Hypothalamus (tissue), 51 donors: ENCODE results near the gene KCTD3.

Experiments used
- DNase-seq, 51 donors: peaks; one replicate each; lab custom pipeline; 2025; lab: John Stamatoyannopoulos, UW

Gene KCTD3

DNA sequence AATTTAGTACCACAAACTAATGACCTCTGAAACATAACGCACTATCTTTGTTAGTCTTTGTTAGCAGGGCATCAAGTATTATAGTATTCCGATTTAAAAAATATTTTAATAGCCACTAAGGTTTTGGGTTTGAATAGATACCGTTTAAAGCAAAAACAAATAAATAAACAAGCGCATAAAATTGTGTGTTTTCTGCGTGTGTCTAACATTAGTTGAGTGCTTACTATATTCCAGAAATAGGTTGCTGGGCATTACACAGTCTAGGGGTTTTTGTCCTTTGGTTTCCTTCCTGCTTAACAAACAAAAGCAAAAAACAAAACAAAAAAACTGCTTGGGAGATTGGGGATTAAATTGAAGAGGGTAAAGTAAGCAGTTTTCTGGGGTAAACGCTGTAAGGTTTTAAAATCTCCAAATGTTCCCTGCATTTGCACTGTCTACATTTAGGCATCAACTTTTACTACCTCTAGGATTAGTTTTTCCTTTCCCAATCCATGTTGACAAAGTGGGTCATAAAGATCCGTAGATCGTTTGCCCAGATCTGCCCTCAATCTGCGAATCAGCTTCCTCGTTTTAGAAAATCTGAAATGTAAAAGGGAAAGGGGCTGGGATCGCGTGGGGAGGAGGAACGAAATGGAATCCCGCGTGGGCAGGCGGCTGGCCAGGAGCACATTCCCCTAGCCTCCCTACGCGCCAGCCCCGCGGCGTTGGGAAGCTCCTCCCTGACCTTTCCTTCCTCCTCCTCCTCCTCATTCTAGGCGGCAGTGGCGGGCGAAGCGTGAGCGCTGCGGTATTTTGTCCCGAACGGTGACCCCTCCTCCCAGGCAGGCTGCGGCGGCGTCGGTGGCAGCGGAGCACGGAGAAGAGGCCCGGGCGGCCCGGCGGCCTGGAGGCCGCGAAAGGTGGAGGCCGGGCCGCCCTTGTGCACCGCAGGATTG lies at the start of gene KCTD3:
TSS of gene KCTD3 (plus strand) at position 749 of the 935 bp plus-strand sequence. CDS start 382 bp downstream, outside the sequence.
- DNase-seq = peak in 50 of 51 donors; percentile 19 to 94 (median 69)

DNA sequence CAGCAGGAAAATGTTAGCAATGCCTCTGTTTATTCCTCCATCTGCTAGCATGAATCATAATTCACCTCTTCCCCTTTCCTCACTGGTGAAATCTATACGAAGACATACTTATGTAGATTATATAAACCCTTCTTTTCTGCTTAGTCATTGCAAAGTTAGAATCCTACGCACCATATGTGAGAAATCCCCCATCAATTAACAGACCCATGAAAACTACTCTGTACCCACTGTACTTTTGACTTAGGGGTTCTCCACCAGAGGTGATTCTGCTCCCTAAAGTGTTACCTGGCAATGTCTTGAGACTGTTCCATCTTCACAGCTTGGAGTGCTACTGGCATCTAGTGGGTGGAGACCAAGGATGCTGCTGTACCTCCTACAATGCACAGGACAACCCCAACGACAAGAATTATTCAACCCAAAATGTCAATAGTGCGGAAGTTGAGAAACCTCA lies 49.6 kb upstream of the KCTD3 start:
- no peak for DNase-seq

DNA sequence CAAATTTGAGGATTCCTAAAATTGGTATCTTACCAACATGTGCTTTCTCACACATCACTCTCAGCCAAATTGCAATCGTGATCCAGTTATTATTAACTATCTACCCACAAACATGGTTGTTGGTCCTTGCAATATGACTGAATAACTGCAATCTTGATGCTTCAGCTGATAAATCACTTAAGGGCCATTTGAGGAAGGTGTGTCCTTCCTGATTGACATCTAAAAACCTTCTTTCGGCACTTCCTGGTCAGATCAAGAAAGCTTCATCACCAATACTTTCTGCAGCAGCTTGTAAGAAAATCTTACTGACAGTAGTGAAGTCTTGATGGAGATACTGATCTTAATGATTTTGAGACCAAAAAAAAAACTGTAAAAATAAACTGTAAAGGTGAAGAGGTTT lies 48.5 kb upstream of the KCTD3 start:
- no peak for DNase-seq

DNA sequence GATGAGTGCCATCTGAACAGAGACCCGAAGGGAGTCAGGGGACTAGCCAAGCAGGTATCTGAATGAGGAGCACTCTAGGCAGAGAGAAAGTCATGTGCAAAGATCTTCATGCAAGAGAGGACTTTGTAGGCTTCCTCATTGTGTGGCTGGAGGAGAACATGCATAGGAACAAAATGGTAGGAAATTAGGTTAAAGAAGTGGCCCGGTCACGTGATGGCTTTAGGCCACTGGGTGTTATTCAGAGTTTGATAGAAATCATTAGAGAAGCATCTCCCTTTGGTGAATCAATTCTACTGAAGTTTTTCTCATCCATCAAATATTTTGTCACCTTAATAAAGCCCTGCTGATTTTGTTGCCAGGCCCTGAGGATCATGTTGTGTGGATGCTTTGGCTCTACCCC lies 45.8 kb upstream of the KCTD3 start:
- DNase-seq = no peak

DNA sequence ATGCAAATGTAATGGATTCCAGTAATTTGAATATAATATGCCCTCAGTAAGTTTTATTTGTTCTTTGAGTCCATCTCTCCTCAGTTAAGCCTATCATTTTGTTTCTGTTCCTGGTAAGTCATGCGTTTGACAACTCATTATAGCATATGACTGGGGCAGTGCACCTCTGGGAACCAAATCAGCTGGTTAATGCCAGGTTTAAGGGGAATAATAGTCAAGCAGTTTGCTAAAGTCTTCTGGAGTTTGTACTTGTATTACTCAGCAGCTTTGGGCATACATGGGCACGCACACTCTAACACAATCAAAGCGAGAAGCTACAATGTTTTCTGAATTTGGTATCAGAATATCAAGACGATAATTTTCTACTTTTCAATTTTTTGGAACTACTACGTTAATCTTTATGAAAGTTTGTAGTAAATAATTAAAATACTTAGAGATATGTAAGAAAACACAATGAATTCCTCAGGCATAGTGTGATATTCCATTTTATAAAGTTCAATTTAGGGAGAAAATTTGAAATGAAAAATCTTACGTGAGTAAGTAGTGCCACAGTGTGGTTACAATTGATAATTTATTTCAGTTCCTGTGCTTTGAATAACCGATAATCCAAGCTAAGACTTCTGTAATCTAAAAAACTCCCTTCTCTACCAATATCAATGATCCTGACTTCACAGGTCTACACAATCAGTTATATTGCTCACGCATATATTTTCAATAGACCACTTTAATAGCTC lies 43.8 kb upstream of the KCTD3 start:
- no peak for DNase-seq

DNA sequence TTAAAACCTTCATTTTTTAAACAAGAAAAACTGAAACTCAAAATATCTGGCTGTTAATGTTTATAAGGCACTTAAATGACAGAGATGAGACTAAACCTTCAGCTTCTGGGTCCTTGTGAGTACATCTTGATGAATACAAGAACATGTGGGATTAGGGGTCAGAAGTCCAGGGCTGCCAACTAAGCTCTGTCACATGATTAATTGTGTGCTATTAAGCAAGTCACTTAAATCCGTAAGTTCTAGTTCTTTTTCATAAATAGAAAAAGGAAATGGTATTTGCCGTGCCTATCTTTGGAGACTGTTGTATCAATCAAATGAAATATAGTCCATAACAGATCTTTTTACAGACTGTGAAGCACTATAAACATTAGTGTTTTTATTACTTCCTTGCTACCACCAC lies 43.2 kb upstream of the KCTD3 start:
- no peak for DNase-seq

DNA sequence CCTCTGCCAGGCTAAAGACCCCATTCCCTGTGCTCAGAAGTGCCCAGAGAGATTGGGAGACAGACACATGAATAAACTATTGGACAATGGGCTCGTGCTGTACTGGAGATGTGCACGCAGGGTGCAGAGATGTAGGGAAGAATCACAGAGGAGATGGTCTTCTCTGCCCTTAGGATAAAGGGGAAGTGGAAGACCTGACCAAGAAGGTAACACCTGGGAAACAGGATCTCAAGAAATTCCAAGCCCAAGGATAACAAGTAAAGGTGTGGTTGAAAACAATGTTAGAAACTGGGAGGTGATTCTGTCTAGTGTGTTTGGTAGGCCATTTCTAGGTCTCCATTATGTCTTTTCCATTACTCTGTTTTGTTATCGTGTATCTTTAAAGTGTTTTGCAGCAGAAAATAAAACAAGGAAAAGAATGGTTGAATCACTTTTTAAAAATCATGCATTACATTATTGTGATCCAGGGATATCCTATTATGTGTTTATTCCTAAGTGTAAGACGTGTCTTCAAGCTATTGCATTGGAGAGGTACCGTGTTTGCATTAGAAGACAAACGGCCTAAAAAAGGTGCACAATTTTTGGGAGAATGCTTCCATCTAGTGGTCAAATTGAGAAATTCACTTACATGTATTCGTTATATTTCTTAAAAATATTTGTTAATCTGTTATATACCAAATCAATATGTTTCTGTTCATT lies 40.8 kb upstream of the KCTD3 start:
- peak in 1 of 51 donors; percentile 22 for DNase-seq

DNA sequence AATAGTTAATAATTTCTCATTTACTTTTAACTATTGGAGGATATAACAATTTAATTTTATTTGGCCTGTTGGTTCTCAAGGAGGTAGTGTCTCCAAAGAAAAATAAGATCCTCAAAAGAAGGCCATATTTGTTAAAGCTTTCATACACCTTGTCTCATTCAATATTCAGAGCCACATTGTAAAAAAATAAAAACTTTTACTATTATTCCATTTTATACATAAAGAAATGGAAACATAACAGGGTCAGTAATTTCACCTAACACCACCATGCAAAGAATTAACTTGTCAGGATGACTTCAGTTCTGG lies 40.3 kb upstream of the KCTD3 start:
- no peak for DNase-seq

DNA sequence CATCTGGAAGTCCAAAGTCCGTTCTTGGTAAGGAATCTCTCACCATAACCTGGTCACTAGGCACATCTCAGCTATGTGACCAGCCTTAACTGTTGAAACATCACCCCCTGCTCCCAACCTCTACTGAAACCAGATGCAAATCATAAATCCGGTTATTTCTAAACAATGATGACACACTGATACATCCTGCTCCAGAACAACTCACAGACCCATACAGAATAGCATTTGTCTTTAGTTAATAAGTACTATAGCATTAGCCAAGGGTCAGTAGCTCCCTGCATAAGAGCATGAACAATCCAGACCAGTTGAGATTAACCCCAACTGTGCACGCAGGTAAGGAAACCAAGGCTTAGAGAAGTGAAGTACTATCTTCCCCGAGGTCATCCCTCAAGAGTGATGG lies 38.0 kb upstream of the KCTD3 start:
- no peak for DNase-seq

DNA sequence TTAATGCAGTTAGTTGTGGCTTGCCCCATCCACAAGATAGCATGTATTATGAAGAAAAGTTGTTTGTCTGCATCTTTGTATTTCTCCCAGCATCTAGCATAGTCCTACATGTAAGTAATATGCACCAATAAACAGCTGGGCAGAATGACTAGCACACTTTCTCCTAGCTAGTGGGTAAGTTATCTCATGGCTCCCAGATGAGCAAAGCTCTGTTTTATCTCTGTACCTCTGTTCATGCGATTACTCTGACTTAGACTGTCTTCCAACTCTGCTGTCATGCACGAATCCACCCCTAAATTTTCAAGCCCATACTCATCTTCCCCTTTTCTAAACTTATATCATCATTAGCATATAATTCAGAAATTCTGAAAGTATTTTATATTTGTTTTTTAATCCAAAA lies 37.5 kb upstream of the KCTD3 start:
- DNase-seq = no peak

DNA sequence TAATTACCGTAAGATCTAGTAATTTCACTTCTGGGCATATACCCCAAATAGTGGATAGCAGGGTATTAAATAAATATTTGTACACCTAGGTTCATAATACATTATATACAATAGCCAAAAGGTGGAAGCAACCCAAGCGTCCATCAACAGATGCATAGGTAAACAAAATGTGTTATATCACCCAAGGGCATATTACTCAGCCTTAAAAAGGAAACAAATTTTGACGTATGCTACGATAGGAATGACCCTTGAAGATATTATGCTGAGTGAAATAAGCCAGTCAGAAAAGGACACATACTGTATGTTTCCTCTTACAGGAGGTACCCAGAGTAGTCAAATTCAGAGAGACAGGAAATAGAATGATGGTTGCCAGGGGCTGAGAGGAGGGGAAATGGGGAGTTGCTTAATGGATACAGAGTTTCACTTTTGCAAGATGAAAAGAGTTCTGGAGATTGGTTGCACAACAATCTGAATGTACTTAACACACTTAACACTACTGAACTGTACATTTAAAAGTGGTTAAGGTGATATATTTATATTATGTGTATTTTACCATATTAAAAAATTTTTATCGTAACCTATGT lies 36.6 kb upstream of the KCTD3 start:
- DNase-seq = no peak

DNA sequence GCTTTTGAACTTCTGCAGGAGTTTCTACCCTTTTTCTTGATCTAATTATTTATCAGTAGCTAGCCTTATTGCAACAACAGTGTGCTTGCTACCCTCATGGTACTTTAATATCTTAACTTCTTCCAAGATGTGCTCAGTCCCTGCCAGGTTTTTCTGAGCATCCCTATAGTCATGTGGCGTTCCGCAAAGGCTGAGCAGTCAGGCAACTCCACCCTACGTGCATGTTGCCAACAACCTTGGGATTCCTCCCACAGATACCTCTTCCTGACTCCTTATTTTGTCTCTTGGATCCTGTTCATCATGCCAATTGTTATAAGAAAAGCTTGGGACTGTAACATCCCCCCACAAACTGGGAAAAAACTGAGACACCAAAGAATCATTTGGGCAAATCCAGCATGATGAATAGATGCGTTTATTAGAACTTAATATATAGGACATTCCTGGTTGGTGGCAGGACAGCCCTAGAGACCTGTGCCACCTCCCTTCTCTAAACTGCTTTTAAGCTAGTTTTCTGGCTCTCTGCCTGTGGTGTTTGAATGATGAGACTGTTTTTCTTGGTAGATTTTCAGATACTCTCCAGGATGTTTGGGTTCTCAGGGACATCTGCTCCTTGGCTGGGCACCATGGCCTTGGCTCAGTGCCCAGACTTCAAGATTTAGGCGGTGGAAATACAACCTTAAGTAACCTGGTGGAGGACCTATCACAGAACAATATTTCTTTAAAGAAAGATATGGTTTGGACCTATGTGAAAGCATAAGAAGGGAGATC lies 27.1 kb upstream of the KCTD3 start:
- DNase-seq = peak in 1 of 51 donors; percentile 7

DNA sequence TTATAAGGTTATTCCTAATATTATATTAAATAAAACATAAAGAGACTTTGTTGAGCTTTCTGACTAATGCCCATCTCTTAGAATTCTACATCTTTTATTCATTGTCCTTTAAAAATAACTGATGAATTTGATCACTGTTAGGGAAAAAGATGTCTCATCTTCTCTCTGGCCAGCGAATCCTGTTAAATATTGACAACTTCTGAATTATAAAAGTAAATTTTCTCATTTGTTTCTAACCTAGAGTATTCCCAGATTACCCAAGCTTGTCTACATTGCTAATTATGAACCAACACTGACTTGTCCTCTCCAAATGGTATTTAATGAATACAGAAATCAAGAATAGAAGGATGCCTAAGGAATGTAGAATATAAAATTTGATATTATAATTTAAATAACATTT lies 24.8 kb upstream of the KCTD3 start:
- no peak for DNase-seq

DNA sequence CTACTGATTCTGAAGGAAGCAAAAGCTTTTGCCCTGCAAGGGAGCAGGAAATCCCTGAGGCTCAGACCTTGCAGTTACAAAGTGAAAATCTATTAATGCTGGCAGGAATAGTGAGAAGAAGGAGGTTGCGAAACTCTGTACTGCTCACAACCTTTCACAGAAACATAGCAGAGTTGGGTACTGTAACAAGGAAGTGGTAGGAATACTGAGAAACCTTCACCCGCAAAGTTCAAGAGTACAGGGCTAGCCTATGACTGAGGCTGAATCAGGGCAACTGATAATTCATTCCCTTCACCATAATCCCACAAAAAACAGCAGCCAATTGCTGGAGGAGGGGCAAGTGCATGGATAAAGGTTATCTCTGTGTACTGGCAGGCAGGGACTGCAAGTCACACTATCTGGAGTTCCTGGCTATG lies 23.9 kb upstream of the KCTD3 start:
- no peak for DNase-seq

DNA sequence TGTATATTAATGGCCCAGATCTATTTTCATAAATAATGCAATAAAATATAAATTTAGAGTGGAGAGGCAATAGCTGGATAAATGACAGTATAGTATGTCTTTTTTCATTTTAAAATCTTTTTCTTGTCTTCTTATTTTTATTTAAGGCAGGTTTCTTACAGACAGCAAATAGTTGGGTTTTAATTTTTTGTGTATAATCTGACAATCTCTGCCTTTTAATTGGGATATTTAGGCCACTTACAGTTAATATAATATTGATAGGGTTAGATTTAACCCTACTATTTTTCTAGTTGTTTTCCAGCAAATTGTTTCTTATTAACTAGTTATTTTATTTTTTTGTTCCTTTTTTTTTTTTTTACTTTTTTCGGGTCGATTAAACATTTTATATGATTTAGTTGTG lies 23.3 kb upstream of the KCTD3 start:
- no peak for DNase-seq

DNA sequence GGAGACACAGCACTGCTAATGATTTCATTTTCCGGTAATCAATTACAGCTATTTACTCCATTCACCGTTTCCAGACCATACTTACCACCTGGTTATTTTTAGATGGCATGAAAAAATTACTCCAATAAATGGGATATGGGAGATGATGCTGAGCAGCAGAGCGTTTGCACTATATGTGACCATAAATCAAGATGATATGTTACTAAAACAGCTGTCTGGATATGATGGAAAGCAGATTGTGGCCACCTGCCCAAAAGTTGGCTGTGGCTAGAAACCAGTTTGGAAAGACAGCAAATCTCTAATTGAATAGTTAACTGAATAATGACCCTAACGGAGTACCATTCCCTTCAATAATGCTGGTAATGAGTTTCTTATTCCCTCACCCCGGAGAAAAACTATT lies 22.5 kb upstream of the KCTD3 start:
- no peak for DNase-seq

DNA sequence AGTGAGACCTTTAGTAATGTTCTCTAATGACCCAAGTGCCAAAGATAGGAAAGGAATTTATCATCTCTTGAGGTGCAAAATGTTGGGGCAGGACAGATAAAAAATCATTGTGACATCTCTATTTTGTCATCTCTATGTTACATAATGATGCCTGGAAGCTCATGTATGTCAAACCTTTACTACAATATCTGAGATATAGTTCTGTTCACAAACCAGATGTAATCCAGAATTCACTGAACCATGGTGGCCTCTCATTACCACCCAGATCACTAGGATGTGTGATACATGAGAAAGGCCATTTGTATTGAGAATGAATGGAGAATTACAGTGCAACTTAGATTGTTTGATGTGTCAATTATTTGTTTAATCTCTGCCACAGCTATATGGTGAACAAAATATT lies 22.0 kb upstream of the KCTD3 start:
- no peak for DNase-seq

DNA sequence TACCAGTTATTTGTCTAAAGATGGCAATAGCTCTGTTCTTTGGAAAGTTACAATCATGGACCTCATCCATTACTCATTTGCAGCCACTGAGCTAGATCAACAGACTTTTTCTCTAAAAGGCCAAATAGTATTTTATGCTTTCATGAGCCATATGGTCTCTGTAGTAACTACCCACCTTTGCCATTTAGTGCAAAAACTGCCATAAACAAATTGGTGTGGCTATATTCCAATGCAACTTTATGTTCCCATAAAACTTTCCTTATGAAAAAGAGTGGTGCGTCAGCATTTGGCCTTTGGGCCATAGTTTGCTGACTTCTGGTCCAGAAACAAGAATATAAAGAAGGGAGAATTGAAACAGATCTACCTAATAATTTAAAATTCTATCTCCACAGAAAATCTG lies 20.1 kb upstream of the KCTD3 start:
- no peak for DNase-seq

DNA sequence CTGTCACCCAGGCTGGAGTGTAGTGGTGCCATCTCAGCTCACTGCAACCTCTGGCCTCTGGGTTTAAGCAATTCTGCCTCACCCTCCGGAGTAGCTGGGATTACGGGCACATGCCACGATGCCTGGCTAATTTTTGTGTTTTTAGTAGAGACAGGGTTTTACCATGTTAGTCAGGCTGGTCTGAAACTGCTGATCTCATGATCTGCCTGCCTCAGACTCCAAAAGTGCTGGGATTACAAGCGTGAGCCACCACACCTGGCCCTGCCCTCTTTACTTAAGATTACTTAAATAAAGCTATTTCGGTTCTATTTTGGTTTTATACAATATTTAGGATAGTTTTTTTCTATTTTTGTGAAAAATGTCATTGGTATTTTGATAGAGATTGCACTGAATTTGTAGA lies 15.3 kb upstream of the KCTD3 start:
- no peak for DNase-seq

DNA sequence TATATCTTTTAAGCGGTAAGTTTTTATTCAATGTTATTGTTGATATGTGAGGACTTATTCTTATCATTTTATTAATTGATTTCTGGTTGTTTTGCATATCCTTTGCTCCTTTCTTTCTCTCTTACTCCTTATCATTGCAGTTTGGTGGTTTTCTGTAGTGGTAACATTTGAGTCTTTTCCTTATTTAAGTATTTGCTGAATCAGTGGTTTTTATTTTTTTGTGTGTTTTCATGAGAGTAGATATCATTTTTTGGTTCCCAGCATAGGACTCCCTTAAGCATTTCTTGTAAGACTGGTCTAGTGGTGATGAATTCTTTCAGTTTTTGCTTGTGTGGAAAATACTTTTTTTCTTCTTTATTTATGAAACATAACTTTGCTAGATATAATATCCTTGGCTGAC lies 12.2 kb upstream of the KCTD3 start:
- DNase-seq = no peak
